T-helper 9 cell (primary cell): ENCODE results near the gene HIGD1C.
"Not testable (repeated sequence)": the region's sequence is repeated elsewhere in the genome, so short reads cannot be mapped to it uniquely, and the experiment has no call there.

Source experiments
- DNase-seq: peaks from one replicate; pipeline ENCODE4 v3.0.0-alpha.2; 2020

HIGD1C gene

DNA sequence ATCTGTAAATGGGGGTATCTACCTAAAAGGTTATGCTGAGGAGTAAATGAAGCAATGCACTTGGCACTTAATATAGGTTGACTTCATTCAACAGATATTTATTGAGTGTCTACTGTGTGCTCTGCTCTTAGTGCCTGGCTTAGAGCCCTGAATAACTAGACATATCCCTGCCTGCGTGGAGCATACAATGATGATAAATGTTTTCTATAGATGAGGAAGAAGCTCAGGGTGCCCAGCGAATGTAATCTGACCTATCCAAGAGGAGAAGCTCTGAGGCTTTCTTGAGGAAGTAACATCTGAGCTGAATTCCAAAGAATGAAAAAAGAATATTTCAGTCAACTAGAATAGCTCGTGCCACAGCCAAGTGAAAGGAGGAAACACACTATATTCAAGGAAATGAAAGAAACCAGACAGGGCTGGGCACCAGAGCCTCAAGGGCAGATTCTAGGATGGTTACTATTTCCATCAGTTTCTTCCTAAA, 17.9 kb upstream of the HIGD1C start:
- no peak for DNase-seq

DNA sequence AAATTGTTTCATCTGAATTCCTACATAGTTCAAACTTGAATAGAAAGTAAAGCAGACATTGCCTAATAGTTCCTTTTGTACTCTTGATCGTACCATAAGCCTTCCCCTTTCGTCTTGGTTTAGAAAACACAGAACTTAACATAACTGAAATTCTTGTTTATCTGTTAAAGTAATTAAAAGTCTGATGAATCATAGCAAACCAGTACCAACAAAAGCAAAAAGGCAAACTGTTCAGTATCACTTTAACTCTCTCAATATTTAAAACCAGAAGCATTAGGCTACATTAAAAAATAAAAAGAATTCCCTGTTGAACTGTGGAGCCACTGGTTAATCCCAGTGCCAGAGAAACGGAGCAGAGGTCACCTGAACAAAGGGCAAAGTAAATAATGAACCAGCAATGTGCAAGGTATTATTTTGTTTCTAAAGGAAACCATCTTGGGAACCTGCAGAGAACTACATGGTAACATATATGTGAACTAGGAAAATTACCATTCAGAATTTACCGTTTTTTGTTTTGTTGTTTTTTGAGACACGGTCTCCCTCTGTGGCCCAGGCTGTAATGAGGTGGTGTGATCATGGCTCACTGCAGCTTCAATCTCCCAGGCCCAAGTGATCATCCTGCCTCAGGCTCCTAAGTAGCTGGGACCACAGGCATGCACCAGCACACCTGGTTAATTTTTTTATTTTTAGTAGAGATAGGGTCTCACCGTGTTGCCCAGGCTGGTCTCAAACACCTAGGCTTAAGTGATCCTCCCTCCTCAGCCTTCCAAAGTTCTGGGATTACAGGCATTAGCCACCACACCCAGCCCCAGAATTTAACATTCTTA, 17.1 kb upstream of the HIGD1C start:
- DNase-seq: no peak

DNA sequence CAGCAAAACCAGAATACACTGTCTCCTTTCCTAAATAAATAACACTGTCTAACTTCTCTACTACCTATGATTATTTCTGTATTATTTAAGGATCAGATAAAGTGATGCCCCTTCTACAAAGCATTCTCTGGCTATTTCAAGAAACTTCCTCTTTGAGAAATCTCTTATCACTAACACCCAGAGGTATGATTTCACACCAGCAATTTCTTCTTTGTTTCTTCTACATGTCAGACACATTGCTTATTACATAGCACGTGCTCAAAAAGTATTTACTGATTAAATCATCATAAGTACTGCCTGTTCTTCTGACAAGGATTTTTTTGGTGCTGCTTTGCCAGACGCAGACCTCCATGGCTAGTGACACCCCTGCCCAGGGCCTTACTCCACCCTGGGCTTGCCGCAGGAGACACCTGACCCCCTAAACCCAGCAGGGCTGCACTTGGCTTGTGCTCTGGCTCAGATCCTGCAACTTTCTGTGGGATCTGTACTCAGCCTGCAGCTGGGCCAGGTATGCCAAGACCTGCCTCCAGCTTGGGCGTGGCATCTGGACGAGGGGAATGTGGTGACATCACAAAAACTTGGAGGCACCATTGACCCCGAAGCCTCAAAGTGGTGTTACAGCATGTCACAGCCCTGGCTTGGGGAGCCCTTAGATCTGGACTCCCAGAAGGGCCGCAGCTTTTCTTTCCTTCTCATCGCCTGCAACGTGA, 15.4 kb upstream of the HIGD1C start:
- no peak for DNase-seq

DNA sequence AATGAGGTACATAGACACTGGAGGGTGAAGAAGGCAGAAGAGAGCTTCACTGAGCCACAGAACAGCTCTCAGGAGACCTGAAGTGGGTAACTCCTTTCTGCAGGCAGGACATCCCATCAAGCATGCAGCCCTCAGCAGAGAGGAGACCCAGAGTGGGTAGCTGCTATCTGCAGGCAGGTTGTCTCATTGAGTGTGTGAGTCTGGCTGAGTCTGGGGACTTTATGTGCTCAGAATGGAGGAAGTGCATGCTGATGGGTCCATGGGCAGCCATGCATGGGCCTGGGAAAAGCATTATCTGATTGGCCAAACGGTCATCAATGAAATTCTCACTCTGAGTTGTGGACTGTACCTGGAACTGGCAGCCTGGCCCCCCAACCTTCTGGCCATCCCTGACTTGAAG, 14.7 kb upstream of the HIGD1C start:
- DNase-seq: no peak

DNA sequence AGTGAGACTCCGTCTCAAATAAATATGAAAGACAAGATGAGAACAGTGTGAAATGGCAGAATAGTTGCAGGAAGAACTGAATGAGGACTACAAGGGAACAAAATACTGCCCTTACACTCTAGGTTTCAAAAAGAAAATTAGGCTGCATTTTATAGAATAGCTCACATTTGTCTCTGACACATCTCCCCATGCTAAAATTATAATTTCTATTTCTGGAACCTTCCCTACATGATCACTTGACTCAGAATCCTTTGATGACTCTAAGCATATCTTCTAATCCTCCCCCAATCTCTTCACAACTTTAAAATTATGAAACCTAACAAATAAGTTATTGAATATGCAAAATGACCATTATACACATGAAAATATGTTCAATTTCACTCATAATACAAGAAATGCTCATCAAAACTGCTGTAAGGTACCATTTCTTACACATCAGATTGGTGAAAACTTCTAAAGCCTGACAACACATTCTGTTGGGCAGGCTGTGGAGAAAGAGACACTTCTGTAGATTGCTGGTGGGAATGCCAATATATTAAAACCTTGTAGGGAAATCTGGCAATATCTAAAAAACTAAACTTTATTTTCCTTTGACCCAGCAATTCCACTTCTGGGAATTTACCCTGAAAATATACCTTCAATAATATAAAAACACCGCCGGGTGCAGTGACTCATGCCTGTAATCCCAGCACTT, 4.3 kb upstream of the HIGD1C start:
- no peak for DNase-seq

DNA sequence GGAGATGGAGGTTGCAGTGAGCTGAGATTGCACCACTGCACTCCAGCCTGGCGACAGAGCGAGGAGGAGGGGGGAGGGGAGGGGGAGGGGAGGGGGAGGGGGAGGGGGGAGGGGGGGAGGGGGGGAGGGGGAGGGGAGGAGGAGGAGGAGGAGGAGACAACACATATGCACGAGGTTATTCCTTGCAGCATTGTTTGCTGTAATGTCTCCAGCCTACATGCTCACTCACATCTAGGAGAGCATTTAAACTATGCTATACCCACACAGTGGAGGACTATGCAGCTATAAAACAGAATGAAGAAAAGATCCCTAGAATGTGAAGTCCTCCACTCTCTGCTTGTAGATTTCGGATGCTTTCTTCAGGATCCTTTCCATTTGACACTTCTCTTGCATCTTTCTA, 3.5 kb upstream of the HIGD1C start:
- DNase-seq: no peak

DNA sequence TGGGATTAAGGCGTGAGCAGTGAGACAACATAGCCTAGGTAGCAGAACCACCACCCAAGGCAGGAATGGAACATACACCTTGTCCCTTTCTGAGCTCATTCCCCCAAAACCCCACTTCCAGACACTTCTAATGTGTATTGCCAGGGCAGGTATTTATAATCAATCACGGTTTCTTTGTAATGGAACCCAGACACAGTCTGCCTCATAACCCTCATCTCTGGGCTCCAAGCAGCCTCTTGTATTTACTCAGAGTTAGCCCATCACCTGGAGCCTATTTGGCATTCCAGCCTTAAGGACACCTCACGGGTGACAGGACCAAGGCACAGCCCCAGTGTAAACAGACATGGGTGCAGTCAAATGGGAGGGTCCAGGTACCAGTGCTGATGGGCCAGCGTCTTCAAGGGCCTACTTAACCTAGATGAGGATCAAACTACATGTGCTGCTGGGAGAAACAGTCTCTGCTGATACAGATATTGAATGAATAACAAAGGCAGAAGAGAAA, 2.5 kb upstream of the HIGD1C start:
- no peak for DNase-seq

DNA sequence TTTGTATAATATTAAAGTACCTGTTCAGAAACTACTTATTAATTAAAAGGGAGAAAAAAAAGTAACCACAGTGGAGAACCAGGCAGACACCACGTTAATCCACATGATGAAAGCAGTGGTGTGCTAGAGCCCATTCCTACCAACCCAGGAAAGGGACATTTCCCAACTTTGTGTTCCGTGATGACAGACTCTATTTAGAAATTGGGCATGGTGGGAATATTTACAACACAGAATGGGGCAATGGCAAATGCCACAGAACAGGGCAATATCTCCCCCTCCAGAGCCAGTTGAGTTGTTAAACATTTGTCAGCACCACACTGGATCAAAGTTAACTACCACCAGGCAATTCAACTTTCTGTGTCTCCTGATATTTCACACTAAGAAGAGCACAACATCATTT, 1.2 kb upstream of the HIGD1C start:
- DNase-seq: no peak

DNA sequence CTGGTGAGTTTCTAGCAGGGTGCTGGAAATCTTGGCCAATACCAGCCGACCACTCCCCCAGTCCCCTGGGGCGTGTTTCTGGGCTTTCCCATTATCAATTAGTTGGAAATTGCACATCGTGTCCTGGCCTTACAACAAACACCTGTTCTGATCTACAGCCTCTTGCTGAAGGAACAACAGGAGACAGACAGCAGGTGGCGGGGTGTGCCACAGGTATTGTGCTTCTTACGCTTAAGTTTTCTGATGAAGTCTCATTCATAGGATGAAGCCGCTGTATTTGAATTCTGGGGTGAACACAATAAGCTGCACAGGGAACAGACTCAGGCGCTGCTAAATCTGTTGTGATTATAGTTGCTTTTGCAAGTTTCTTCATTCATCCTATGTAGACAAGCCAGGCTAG, 703 bp downstream of the HIGD1C start:
- no peak for DNase-seq

DNA sequence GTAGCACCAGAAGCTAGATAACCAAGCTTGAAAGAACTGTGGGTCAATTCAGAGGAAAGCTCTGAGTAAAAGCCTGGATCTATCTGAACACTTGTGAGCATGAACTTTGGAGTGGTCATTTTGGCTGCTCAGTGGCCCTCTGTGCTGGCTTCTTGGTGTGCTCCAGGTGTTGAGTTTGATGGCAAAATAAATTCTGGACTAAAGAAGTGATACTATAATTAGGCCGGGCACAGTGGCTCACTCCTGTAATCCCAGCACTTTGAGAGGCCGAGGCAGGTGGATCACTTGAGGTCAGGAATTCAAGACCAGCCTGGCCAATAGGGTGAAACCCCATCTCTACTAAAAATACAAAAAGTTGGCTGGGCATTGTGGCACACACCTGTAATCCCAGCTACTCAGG, 2.4 kb downstream of the HIGD1C start:
- not testable (repeated sequence) for DNase-seq

DNA sequence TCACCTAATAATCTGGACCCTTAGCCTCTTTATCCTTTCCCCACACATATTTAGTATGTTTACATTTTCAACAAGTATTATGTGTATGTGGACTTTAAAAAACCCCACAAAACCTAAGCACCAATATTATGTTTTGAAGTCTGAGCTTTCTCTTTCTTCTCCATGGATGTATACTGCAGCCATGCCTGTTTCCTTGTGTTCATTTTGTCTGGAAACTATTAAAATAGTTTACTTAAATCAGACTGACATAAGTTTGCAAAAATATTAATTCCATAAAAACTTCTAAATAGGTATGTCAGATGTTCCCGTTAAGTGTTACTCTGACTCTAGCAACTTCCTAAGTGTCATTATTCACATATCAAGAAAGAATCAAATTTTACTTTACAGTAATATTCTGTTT, 2.9 kb downstream of the HIGD1C start:
- no peak for DNase-seq

DNA sequence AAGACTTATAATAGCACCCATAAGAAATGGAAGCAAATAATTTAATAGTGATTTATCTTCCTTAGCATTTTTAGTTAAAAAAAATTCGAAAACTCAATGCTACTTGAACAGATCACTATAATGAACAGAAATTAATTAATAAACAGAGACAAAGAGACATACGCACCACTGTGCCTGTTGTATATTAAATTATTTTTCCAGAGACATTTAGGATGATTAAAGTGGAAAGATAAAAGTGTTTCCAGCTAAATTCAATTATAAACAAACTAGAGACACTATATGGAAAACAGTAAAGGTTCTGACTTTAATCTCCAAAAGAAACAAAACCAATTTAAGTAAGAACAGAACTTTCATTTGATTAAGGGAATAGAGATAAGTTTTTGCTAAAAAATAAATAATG, 3.4 kb downstream of the HIGD1C start:
- DNase-seq: no peak

DNA sequence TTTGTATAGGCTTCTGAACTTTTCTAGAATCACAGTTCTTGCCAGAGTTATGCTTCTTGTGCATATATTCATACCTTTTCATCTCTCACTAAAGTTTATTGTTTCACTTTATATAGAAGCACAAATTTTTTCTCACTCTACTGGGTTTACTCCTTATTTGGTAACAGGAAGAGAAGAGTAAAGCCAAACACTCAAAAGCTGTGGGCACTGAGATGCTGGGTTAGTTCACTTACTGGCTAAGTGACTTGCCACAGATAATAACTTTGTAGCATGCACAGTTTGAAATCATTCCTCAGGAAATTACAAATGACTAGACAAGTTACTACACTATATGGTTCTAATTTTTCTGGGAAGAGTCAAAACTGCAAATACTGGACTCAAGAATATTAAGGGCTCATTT, 7.8 kb downstream of the HIGD1C start:
- no peak for DNase-seq

DNA sequence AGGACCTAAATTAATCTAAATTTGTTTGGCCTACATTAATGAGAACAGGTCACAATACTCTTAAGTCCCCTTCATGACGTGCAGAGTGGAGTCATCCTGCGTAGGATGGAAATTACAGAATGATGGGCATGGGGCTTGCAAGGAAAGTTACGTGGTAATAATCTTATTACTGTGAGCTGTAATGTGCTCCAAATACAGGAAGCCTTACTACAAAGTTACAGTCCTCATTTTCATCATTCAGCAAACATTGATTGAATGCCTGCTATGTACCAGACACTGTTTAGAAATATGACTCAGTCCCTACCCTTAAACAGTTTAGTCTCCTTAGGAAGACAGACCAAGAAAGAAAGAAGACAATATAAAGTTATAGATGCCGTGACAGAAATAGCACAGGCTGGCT, 9.4 kb downstream of the HIGD1C start:
- DNase-seq: no peak

DNA sequence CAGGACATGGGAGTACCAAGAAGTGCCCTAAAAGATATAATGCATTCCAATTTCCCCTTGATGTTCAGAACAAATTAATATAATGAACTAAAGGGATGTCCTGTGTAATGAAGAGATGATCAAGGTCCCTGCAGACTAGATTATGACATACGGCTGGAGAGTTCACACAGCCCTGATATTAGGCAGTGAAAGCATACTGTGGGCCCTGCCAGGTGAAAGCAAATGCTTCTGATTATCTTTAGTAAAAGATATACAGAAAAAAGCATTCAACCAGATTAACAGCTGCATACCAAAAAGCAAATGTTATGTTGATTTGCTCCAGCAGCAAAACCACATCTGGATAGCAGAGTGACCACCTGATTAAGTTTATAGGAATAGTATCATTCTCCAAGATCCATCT, 12.1 kb downstream of the HIGD1C start:
- no peak for DNase-seq

DNA sequence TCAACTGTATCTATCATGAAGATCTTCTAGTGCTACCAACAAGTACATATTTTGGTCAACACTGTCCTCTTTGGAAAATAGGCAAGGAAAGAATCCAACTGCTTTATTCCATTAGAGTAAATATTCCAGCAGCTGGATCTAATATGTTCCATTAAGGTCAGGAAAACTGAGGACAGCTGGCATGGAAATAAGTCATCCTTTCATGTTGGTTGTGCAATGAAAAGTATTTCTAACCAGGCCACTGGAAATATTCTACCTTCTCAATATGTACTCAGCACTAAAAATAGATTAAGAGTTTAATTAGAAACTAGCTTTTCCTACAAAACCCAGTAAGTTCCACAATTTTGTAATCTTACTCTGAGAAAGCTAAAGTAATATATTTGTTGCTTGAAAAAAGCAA, 19.6 kb downstream of the HIGD1C start:
- DNase-seq: no peak

DNA sequence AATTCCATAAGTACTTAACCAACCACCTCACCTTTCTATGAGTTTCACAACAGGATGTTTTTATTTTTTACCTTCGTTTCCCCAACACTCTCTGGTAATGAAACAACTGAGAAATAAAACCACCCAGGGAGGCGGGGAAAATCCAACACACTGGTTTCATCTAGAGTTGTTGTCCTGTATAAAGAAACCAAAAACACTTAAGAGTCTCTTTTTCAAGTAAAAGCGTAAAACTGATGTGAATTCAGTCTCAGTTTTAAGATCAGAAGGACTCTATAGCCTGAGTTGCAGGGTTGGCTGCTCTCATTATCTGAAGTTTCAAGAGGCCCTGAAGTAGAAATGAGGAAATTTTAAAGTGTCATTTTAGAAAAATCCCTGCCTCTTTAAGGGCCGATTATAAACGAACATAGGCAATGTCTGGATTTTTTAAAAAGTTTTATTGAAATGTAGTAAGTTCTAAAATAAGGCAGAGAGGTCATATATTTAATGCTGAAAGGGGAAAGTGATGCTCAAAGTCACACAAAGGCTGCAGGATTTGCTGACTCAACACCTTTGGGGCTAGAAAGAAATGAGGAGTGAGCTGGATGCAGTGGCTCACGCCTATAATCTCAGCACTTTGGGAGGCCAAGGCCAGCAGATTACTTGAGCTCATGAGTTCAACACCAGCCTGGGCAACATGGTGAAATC, 27.2 kb downstream of the HIGD1C start:
- no peak for DNase-seq

DNA sequence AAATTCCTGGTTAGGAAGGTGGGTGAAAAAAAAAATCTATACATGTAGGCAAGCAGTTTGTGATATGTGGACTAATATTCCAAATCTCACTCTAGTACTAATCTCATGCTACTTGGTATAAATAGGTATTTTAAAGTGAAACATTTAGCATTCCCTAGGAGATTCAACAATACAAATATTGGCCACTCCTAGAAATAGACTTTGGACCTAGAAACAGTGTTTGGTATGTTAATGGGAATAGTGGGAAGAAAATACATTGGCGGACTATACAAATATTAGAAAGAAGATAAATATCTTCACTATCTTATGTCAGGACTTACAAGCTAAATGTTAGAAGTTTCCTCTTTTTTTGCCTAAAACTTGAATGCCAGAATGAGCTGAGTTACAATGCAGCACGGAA, 28.2 kb downstream of the HIGD1C start:
- DNase-seq: no peak

DNA sequence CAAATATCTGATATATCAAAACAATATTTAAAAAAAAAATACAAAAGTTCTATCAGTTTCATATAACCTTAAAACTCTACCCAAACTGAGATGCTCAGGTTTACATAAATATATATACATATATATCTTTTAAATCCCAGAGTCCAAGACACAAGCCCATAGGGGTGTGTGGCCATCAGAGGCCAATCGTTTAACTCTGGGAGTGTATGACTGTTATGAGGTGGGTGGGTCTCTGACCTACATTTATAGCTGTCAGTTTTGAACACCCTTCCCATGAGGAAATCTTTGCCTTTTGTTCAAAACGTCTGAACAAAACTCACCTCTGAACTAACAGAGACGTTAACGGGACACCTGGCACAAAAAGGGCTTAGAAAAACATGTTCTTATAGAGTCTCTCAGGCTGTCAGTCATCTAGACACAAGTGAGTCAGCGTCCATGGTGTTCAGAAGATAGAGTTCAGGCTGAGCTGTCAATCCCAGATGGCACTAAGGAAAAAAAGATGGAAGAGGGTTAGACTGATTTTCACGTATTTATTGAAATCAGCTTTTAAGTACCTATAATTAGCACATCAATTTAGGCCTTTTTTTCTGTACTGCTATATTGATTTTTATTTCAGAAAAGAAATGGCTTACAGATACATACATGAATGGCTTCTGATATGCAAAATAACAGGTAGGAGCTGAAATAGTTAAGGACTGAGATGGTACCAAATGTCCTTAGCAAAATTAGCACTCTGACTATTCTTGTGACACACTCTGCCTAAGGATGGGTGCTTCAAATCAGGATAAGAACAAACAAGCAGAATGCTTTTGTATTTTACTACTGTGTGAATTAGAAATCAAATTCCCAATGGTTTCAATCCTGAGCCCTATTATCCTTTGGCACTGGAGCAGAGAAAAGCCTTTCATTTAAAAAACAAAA, 29.2 kb downstream of the HIGD1C start:
- no peak for DNase-seq

DNA sequence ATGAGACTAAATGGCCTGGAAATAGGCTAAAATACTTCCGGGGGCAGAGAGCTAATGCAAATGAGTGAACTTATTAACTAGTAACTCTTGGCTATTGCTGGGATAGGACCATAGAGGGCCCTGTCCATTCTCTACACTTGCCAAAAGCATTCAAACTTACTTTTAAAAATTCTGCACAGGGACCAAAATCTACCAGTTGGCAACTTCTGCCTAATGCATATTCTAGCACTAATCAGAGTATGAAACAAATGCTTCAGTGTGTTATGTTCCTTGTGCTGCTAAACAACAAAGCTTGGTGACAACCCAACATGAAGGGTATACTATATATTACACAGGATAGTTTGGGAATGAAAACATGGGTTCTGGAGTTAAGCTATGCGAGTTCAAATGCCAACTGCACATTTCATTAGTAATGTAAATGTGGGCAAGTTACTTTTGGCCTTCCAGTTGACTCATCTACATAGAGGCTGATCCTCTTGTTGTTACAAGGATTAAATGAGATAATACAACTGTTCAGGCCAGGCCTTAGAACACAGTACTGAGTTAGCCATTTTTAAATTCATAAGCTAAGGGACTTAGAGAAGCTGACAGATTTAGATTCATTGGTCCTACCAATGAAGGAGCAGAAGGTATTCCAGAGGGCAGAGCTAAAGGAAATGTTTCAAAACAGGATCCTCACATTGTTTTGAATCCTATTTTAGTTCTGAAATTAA, 32.4 kb downstream of the HIGD1C start:
- no peak for DNase-seq

DNA sequence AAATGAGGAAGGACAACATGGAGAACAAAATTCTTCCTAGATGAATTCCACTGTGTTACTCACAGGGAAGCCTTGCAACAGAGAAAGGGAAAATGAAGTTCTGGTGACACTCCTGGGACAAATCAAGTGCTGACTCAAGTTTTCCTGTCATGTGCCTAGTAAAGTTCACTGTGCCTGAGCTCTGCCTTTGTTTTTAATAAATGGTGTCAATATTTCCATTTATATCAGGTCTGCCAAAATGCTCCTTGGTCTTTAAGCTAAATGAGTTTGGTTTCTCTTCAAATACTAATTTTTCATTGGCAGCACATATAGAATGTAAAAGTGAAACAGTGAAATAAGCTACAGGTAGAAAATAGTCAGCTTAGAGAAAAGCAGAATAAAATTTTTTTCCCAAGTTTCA, 33.0 kb downstream of the HIGD1C start:
- no peak for DNase-seq
